SU-DHL-6 (cell line): Measurements from ENCODE around the gene MTCL1.

ENCODE experiments used
- H2AFZ ChIP-seq: fragments of 200-600 bp; sonication (generic); 2 replicates; pipeline ENCODE4 v1.6.1; 2014; ENCODE audit warnings: low read depth, mild to moderate bottlenecking, moderate library complexity, mixed read lengths, antibody characterized with exemption, low read length; ENCODE audit not compliant: severe bottlenecking
- H3F3A ChIP-seq: fragments of 200-600 bp; shearing (Covaris generic); 2 replicates; pipeline ENCODE4 v1.6.0; 2016; ENCODE audit warnings: antibody characterized with exemption, mild to moderate bottlenecking; ENCODE audit not compliant: insufficient read depth
- H3K27ac ChIP-seq: fragments of 200-600 bp; sonication (generic); 2 replicates; pipeline ENCODE4 v1.5.1; 2016; ENCODE audit warnings: low read depth, mild to moderate bottlenecking, low read length, moderate library complexity, mixed read lengths
- H3K27me3 ChIP-seq: fragments of 200-600 bp; sonication (generic), shearing (Covaris generic); 2 replicates; pipeline ENCODE4 v1.6.0; 2014; ENCODE audit warnings: mild to moderate bottlenecking, low read length
- H3K36me3 ChIP-seq: fragments of 200-600 bp; sonication (generic); 2 replicates; pipeline ENCODE4 v1.6.1; 2014; ENCODE audit warnings: mild to moderate bottlenecking, low read length, mixed read lengths
- H3K4me2 ChIP-seq: fragments of 300-600, 200-600 bp; shearing (Covaris generic), sonication (generic); 2 replicates; pipeline ENCODE4 v1.6.0; 2014; ENCODE audit warnings: low read length, low read depth, mild to moderate bottlenecking; ENCODE audit not compliant: poor library complexity, severe bottlenecking
- H3K4me3 ChIP-seq: fragments of 200-600 bp; sonication (generic); 2 replicates; pipeline ENCODE4 v1.5.1; 2014; ENCODE audit warnings: antibody characterized with exemption, low read length, mild to moderate bottlenecking, mixed read lengths; ENCODE audit not compliant: insufficient read depth, poor library complexity, severe bottlenecking
- H3K79me2 ChIP-seq: fragments of 200-600 bp; sonication (generic); 2 replicates; pipeline ENCODE4 v1.6.1; 2014; ENCODE audit warnings: mild to moderate bottlenecking, low read length, moderate library complexity; ENCODE audit not compliant: insufficient read depth
- H3K9ac ChIP-seq: fragments of 200-600 bp; sonication (generic); 2 replicates; pipeline ENCODE4 v1.7.0; 2014; ENCODE audit warnings: mild to moderate bottlenecking, low read length
- H3K9me2 ChIP-seq: fragments of 200-600 bp; sonication (generic); replicated peaks from 2 replicates; pipeline ENCODE4 v1.6.1; 2014; ENCODE audit warnings: low read length; ENCODE audit not compliant: insufficient read depth
- H3K9me3 ChIP-seq: fragments of 200-600 bp; sonication (generic); 2 replicates; pipeline ENCODE4 v1.6.1; 2014; ENCODE audit warnings: low read length, mixed read lengths; ENCODE audit not compliant: insufficient read depth
- H4K20me1 ChIP-seq: fragments of 200-600 bp; sonication (generic); 2 replicates; pipeline ENCODE4 v1.6.1; 2014; ENCODE audit warnings: low read depth, mild to moderate bottlenecking, antibody characterized with exemption, low read length, moderate library complexity, mixed read lengths
- EZH2phosphoT487 ChIP-seq: fragments of 200-600 bp; sonication (generic), shearing (Covaris generic); conservative IDR thresholded peaks from 2 replicates; pipeline ENCODE4 v1.6.1; 2018; ENCODE audit warnings: mild to moderate bottlenecking, antibody characterized with exemption, low read length, moderate library complexity, mixed read lengths
- TF ChIP-seq, protein P1 (sequence below): fragments of 200-600 bp; sonication (generic); IDR thresholded peaks from one replicate; pipeline ENCODE4 v1.5.1; 2017; ENCODE audit warnings: antibody characterized with exemption, mild to moderate bottlenecking, low read length, moderate library complexity; ENCODE audit not compliant: insufficient read depth, poor library complexity, severe bottlenecking

Gene MTCL1

DNA sequence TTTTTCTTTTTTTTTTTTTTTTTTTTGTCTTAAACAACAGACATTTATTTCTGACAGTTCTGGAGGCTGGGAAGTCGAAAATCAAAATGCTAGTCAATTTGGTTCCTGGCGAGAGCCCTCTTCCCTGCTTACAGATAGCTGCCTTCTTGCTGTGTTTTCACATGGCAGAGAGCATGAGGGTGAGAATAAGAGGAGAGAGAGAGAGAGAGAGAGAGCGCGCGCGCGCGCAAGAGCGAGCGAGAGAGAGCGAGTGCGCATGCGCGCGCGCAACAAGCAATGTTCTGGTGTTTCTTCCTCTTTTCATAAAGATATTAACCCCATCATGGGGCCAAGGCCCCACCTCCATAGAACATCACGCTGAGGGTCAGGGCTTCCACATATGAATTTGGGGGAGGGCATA, 20.9 kb downstream of the MTCL1 start:
- Histone ChIP-seq H3K4me2 (no peak overlapping the region), H3K36me3 (no peaks in the 10 kb centered on the region), H3K9me2 (no peaks in the 10 kb centered on the region), H2AFZ (no peak overlapping the region), H3K9ac (no peak overlapping the region), H3K27ac (no peak overlapping the region), H3F3A (no peaks in the 10 kb centered on the region), H3K79me2 (no peaks in the 10 kb centered on the region), H3K9me3 (no peaks in the 10 kb centered on the region), H3K4me3 (no peak overlapping the region), H3K27me3 (no peaks in the 10 kb centered on the region), H4K20me1 (no peaks in the 10 kb centered on the region)
- TF ChIP-seq, protein P1, sequence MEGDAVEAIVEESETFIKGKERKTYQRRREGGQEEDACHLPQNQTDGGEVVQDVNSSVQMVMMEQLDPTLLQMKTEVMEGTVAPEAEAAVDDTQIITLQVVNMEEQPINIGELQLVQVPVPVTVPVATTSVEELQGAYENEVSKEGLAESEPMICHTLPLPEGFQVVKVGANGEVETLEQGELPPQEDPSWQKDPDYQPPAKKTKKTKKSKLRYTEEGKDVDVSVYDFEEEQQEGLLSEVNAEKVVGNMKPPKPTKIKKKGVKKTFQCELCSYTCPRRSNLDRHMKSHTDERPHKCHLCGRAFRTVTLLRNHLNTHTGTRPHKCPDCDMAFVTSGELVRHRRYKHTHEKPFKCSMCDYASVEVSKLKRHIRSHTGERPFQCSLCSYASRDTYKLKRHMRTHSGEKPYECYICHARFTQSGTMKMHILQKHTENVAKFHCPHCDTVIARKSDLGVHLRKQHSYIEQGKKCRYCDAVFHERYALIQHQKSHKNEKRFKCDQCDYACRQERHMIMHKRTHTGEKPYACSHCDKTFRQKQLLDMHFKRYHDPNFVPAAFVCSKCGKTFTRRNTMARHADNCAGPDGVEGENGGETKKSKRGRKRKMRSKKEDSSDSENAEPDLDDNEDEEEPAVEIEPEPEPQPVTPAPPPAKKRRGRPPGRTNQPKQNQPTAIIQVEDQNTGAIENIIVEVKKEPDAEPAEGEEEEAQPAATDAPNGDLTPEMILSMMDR: no peak
- no peak for TF ChIP-seq EZH2phosphoT487

DNA sequence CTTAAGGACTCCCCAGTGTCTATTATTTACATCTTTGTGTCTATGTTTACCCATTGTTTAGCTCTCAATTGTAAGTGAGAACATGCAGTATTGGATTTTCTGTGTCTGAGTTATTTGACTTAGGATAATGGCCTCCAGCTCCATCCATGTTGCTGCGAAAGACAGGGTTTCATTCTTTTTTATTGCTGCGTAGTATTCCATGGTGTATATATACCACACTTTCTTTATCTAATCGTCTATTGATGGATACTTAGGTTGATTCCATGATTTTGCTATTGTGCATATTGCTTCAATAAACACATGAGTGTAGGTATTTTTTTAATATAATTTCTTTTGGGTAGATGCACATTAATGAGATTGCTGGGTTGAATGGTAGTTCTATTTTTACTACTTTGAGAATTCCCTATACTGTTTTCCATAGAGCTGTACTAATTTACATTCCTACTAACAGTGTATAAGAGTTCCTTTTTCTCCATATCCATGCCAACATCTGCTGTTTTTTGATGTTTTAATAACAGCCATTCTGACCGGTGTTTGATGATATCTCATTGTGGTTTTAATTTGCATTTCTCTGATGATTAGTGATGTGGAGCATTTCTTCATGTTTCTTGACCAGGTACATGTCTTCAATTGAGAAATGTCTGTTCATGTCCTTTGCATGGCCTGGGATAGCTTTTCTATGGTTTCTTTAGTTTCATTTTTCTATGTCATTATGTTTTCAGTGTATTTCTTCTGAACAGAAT, 21.8 kb downstream of the MTCL1 start:
- Histone ChIP-seq H3K9me3 (no peaks in the 10 kb centered on the region), H3K9ac (no peak overlapping the region), H2AFZ (no peak overlapping the region), H3K79me2 (no peaks in the 10 kb centered on the region), H3K27me3 (no peaks in the 10 kb centered on the region), H3K4me3 (no peak overlapping the region), H4K20me1 (no peaks in the 10 kb centered on the region), H3K36me3 (no peaks in the 10 kb centered on the region), H3K4me2 (no peak overlapping the region), H3K9me2 (no peaks in the 10 kb centered on the region), H3F3A (no peaks in the 10 kb centered on the region), H3K27ac (no peak overlapping the region)
- TF ChIP-seq EZH2phosphoT487: no peak
- TF ChIP-seq, protein P1: no peak

DNA sequence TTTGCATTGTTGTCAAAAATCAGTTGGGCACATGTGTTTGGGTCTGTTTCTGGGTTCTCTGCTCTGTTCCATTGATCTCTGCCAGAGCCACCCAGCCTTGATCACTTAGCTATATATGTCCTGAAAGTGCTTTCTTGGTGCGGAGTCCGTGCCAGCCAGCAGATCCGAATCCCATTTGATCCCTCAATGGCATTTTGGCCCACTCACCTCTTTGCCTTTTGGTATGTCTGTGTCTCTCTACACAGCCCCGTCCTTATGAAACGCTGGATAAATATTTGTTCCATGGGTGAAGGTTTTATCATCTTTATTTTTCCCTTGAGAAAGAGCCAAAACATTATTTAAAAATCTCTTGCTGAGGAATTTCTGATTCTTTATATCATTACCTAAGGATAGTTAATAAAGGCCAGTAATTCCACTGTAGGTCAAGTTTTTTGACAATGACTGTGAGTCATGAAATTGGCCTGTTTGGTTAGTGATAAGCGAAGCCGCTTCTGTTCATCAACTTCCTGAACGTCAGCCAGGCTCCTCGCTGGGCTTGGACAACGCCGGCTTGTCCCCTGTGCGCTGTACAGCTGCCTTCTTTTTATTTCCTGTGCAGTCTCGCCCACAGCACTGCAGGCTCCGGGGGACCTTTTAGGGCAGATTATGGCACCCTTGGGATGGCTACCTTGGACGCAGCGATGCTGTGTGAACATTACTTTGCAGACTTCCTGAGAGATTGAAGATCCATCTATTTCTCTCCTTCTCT, 24.9 kb downstream of the MTCL1 start:
- Histone ChIP-seq H2AFZ (no peak overlapping the region), H4K20me1 (no peaks in the 10 kb centered on the region), H3K79me2 (no peaks in the 10 kb centered on the region), H3K9me2 (no peaks in the 10 kb centered on the region), H3K9me3 (no peaks in the 10 kb centered on the region), H3K4me3 (no peak overlapping the region), H3K27ac (no peak overlapping the region), H3K36me3 (no peaks in the 10 kb centered on the region), H3F3A (no peaks in the 10 kb centered on the region), H3K27me3 (no peaks in the 10 kb centered on the region), H3K9ac (no peak overlapping the region), H3K4me2 (no peak overlapping the region)
- no peak for TF ChIP-seq EZH2phosphoT487
- TF ChIP-seq, protein P1: no peak
